WTC11 (cell line): Measurements from ENCODE around the gene OSBPL5.

Experiments used
- CREM ChIP-seq: sonication (generic); formaldehyde crosslinking; IDR thresholded peaks from 2 replicates; pipeline ENCODE4 v1.8.1; 2022; ENCODE audit warnings: mild to moderate bottlenecking, missing genetic modification reagents, moderate library complexity
- ESRRA ChIP-seq: sonication (generic); formaldehyde crosslinking; IDR thresholded peaks from 2 replicates; pipeline ENCODE4 v1.8.1; 2022; ENCODE audit warnings: mild to moderate bottlenecking, missing genetic modification reagents, borderline replicate concordance
- IRF2 ChIP-seq: sonication (generic); formaldehyde crosslinking; IDR thresholded peaks from 2 replicates; pipeline ENCODE4 v1.8.0; 2022; ENCODE audit warnings: low read depth, missing genetic modification reagents, borderline replicate concordance
- MYBL2 ChIP-seq: sonication (generic); formaldehyde crosslinking; IDR thresholded peaks from 2 replicates; pipeline ENCODE4 v1.8.1; 2023; ENCODE audit warnings: mild to moderate bottlenecking, moderate library complexity, missing genetic modification reagents
- SMAD3 ChIP-seq: sonication (generic); formaldehyde crosslinking; IDR thresholded peaks from 2 replicates; pipeline ENCODE4 v1.8.0; 2022; ENCODE audit warnings: missing genetic modification reagents, mild to moderate bottlenecking, borderline replicate concordance
- TEAD4 ChIP-seq: sonication (generic); formaldehyde crosslinking; IDR thresholded peaks from 2 replicates; pipeline ENCODE4 v1.8.0; 2022; ENCODE audit warnings: mild to moderate bottlenecking, missing genetic modification reagents
- TF ChIP-seq, protein P1 (sequence below): sonication (generic); formaldehyde crosslinking; IDR thresholded peaks from 2 replicates; pipeline ENCODE4 v1.8.0; 2022; ENCODE audit warnings: mild to moderate bottlenecking, missing genetic modification reagents
- TF ChIP-seq, protein P2 (sequence below): fragments of 200-600 bp; IDR thresholded peaks from 2 replicates; pipeline ENCODE4 v1.8.0; 2022; ENCODE audit warnings: antibody characterized with exemption

DNA sequence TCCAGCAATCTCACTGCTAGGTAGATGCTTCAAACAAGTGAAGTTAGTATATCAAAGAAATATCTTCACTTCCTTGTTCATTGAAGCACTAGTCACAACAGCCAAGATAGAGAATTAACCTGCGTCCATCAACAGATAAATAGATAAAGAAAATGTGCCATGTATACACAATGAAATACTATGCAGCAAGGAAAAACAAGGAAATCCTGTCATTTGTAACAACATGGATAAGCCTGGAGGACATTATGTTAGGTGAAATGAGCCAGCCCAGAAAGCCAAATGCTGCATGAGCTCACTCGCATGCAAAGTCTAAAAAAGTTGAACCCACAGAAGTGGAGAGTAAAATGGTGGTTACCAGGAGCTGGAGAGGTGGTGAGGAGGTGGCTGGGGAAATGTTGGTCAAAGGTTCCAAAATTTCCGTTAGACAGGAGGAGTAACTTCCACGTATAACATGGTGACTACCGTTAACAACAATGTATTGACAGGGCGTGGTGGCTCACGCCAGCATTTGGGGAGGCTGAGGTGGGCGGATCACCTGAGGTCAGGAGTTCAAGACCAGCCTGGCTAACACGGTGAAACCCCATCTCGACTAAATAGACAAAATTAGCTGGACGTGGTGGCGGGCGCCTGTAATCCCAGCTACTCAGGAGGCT, 84.3 kb downstream of the OSBPL5 start:
- TF ChIP-seq CREM (CRISPR knock-in tag) (no peak), IRF2 (CRISPR knock-in tag) (no peak), MYBL2 (no peak), SMAD3 (CRISPR knock-in tag) (no peak), ESRRA (CRISPR knock-in tag) (no peak), TEAD4 (CRISPR knock-in tag) (no peak)
- TF ChIP-seq, protein P1, sequence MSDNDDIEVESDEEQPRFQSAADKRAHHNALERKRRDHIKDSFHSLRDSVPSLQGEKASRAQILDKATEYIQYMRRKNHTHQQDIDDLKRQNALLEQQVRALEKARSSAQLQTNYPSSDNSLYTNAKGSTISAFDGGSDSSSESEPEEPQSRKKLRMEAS (CRISPR knock-in tag), result no peak
- TF ChIP-seq, protein P2, sequence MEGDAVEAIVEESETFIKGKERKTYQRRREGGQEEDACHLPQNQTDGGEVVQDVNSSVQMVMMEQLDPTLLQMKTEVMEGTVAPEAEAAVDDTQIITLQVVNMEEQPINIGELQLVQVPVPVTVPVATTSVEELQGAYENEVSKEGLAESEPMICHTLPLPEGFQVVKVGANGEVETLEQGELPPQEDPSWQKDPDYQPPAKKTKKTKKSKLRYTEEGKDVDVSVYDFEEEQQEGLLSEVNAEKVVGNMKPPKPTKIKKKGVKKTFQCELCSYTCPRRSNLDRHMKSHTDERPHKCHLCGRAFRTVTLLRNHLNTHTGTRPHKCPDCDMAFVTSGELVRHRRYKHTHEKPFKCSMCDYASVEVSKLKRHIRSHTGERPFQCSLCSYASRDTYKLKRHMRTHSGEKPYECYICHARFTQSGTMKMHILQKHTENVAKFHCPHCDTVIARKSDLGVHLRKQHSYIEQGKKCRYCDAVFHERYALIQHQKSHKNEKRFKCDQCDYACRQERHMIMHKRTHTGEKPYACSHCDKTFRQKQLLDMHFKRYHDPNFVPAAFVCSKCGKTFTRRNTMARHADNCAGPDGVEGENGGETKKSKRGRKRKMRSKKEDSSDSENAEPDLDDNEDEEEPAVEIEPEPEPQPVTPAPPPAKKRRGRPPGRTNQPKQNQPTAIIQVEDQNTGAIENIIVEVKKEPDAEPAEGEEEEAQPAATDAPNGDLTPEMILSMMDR, result no peak
